ENCODE measurements around the gene PAX2.

The PAX2 gene

GRCh38 chr10:100779329-100779728, 33.9 kb downstream of the PAX2 start:
- TF ChIP-seq CTCF (IDR thresholded peaks at IDR 0.05) (no peak), ZFX (IDR thresholded peaks at IDR 0.05; ENCODE audit: borderline replicate concordance) (no peak)

DNA sequence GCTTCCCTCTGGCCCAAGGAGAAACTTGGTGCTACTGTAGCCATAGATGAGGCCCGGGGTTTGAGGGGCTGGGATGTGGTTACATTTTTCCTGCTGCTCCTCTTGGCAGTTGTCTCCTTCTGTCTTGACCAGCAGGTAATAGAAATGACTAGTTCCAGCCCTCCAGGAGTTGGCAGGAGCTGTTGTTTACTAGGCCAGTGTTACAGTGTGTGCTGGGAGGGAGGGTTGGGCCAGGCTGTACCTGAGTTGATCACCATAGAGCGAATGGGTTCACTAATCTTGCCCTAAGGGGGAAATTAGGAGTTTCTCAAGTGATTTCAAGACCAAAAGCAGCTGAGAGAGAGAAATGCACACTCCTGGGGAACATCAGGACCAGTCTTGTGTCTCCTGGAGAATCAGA, 34.9 kb downstream of the PAX2 start:
- TF ChIP-seq ZFX (IDR thresholded peaks at IDR 0.05; ENCODE audit: borderline replicate concordance) = no peak
- TF ChIP-seq CTCF (IDR thresholded peaks at IDR 0.05) = no peak
- H3K27ac ChIP-seq = no peak overlapping the region

More at GRCh38 chr10:100779329-100779728, 33.9 kb downstream of the PAX2 start:
- no peak overlapping the region for H3K27ac ChIP-seq

- TF ChIP-seq CTCF (IDR thresholded peaks at IDR 0.05) = no peak
- TF ChIP-seq ZFX (IDR thresholded peaks at IDR 0.05; ENCODE audit: borderline replicate concordance) = no peak
- H3K27ac ChIP-seq = no peak overlapping the region
These were observed 35.8 kb downstream of the PAX2 start for GRCh38 chr10:100781145-100781665.

DNA sequence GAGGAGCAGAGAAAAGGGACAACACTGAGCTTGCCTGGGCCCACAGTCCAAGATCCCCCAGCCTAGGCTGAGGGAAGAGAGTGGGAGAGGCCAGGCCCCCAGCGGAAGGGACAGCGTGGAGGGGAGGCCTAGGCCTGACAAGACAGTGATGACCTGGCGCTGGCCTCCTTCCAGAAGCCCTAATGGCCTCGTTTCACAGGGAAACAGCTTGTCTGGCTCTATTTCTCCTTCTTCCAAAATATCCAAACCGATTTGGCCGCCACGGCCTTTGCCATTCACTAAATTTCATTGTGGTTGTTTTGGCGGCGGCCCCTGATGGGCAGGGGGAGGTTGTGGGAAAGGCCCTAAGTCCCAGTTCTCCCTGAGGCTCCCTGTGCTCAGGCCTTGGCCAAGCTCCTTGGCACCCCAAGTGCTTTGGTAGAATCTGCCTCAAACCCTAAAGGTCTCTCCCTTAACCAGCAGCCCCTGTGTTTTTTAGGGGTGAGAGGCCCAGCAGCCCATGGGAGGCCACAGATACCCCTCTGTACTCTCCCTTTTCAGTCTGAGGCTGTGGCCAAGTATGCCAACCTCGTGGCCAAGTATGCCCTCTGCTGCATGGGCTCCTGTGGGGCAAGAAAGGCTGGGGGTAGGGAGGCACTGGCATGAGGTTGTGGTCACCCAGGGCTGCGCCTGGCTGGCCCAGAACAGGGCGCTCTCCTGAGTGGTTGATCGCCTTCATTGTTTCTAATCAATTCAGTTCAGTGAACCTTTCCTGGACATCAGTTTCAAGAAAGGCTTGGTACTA, 37.3 kb downstream of the PAX2 start:
- H3K27ac ChIP-seq = no peak overlapping the region
- no peak for TF ChIP-seq CTCF (IDR thresholded peaks at IDR 0.05)

- TF ChIP-seq CTCF (IDR thresholded peaks at IDR 0.05) (no peak), ZFX (IDR thresholded peaks at IDR 0.05; ENCODE audit: borderline replicate concordance) (no peak)
These were observed 38.7 kb downstream of the PAX2 start for GRCh38 chr10:100784126-100784525.

DNA sequence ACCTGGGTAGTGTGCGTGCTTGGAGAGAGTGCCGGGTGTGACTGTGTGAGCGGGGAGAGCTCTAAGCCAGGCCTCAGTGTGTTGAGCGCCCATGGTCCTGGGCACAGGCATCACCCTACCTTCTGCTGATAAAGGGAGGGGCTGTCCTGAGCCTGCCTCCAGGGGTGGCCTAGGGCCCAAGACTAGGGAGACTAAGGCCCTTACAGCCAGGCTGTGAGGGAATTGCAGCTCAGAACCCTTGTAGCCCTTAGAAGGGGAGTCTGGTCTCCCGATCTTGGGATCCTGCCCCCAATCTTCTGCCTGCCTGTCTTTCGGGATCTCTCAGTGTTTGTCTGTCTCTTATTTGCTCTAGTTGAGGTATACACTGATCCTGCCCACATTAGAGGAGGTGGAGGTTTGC, 41.2 kb downstream of the PAX2 start:
- TF ChIP-seq ZFX (IDR thresholded peaks at IDR 0.05; ENCODE audit: borderline replicate concordance) = no peak
- no peak for TF ChIP-seq CTCF (IDR thresholded peaks at IDR 0.05)
- no peak overlapping the region for H3K27ac ChIP-seq

More at GRCh38 chr10:100784126-100784525, 38.7 kb downstream of the PAX2 start:
- no peak overlapping the region for H3K27ac ChIP-seq
